Ishikawa (cell line): ENCODE data around the gene CYP2C18.

Experiments
- CEBPB ChIP-seq: IDR thresholded peaks from 2 replicates; pipeline ENCODE4 v1.6.1; 2012
- RAD21 ChIP-seq: IDR thresholded peaks from 2 replicates; pipeline ENCODE4 v1.6.1; 2012; ENCODE audit warnings: low read depth
- TAF1 ChIP-seq: IDR thresholded peaks from 2 replicates; pipeline ENCODE4 v1.6.1; 2012; ENCODE audit warnings: low read depth, mild to moderate bottlenecking

GRCh38 chr10:94706089-94706488, 22.6 kb downstream of the CYP2C18 start:
- TF ChIP-seq RAD21 (no peak), TAF1 (no peak), CEBPB (no peak)
